NCI-H82 treated with DMSO at 0.1 percent for 48 hours (cell line): ENCODE measurements around the gene SNED1.
"Not testable (repeated sequence)": the region's sequence is repeated elsewhere in the genome, so short reads cannot be mapped to it uniquely, and the experiment has no call there.

Experiments used
- DNase-seq: peaks from one replicate; lab custom pipeline; 2025; ENCODE audit not compliant: unreplicated experiment; lab: John Stamatoyannopoulos, UW

Gene SNED1

DNA sequence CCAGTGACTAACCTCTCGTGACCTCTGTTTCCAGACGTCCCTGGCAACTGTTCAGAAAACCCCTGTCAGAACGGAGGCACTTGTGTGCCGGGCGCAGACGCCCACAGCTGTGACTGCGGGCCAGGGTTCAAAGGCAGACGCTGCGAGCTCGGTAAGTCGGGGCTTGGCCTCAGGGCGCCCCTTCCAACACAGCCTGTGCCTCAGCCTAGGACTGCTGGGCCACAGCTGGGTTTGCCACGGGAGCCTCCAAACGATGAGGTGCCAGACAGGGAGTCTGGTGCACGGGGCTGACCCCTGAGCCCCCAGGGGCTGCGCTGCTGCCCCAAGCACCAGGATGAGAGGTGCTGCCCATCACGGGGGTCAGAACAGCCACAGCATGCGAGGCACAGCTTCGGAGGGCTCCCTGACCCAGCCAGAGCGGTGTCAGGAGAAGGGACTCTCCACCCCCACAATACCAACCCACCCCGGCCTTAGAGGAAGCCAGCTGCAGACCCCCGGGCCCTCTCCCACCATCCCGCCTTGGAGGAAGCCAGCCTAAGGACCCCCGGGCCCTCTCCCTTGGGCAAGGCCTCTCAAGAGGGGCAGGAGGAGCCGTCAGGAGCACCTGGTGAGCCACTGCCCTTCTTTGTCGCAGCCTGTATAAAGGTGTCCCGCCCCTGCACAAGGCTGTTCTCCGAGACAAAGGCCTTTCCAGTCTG, 83.4 kb downstream of the SNED1 start:
- no peak for DNase-seq

DNA sequence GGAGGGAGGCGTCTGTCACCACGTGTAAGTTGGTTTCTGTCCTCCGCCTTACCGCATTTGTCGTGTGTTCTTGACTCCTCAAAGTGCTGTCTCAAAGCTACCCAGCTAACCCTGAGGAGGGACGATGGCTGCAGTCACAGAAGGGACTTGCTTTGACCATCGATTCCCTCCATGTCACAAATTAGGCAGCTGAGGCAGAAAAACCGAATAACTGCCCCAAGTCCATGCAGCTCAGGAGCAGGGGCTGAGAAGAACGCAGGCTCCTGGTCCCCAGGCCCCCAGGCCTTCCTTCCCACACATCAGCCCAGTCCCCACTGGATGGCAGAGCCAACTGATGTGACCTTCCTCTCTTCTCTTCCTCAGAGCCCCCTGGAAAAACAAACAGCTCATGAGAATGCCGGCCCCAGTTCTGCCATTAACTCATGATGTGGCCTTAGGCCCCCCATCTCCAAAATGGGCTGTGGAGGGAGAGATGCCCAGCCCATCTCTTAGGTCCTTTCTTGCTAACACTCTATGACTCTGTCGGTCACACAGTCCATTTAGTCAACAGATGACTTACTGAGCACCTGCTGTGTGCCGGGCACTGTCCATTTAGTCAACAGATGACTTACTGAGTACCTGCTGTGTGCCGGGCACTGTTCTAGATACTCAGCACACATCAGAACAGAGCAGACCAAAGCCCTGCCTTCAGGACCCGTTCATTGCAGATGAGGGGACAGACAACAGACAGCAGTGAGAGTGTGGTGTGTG, 84.1 kb downstream of the SNED1 start:
- DNase-seq = no peak

DNA sequence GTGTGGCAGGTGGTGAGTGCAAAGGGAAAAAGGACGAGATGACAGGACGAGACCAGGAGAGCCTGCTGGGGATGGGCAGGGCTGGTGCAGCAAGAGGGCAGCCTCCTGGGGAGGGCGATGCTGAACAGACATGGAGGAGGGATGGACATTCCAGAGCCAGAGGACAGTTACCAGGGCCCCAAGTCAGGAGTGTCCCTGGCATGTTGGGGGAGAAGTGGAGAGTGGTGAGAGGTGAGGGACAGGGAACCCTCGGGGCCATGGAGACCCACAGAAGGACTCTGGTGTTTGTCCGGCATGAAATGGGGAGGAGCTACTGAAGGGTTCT, 84.6 kb downstream of the SNED1 start:
- no peak for DNase-seq

DNA sequence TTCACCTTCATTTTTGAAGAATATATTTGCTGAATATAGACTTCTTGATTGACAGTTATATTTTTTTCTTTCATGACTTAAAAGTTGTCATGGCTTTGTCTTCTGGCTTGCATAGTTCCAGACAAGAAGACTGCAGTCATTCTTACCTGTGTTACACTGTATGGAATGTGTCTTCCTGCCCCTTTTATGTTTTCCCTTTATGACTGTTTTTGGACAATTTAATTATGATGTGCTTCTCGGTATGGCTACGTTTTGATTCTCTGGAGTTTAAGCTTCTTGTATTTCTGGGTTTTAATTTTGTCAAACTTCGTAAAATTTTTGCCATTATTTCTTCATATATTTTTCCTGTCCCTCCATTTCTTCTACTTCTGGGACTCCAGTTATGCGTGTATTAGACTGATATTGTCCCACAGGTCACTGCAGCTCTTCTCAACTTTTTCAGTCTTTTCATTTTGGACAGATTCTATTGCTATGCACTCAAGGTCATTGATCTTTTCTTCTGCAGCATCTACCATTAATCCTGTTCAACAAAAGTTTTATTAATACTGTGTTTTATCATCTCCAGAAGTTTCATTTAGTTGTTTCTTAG, 86.5 kb downstream of the SNED1 start:
- no peak for DNase-seq

DNA sequence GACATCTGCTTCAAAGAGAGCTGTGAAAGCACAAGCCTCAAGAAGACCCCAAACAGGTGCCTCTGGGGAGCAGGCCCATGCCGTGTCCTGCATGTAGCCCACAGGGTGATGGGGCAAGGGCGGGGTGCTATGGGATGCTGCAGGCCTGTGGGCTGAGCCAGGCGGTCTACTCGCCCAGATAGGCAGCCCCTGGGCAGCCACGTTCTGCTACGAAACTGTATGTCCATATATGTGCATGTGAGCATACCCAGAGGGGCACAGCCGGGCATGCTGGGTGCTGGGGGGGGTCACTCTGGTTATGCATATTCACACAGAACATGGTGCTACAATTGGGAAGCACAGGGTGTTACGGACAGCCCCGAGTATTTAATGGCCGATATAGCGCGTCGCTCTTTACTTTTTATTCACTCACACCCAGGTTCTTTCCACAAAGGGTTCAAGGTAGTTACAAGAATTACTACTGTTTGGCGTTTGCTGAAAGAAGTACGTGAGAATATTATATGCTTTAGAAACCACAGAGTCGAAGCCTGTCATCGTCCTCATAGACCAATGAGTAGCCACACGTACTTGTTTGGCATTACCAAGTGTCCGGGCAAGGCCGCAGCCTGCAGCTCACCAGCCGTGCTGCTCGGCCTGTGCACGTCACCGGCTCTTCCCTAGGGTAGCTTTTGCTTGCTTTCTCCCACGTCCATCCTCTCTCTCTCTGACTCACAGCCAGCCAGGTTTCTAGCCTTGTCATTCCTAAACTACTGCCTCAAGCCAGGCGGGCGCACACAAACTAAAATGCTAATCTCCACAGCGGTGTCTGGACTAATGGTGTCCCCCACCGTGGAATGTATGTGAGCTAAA, 89.2 kb downstream of the SNED1 start:
- no peak for DNase-seq

DNA sequence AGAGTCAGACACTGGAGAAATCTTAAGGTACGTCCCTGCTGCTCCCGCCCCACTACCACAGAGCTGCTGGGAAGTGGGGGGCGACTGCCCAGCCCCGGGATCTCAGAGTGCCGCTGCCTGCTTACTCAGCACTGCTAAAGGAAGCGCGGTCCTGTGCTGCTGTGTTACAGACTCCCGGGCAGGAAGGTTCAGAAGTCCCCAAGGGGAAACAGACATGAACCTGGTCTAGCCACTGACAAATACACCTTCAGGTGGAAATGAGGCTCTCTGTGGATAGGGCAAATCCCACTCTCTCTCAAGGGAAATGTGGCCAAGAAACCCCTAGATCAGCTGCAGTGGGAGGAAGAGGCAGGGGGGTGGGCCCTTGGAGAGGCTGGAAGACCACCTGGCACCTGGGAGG, 90.0 kb downstream of the SNED1 start:
- no peak for DNase-seq

DNA sequence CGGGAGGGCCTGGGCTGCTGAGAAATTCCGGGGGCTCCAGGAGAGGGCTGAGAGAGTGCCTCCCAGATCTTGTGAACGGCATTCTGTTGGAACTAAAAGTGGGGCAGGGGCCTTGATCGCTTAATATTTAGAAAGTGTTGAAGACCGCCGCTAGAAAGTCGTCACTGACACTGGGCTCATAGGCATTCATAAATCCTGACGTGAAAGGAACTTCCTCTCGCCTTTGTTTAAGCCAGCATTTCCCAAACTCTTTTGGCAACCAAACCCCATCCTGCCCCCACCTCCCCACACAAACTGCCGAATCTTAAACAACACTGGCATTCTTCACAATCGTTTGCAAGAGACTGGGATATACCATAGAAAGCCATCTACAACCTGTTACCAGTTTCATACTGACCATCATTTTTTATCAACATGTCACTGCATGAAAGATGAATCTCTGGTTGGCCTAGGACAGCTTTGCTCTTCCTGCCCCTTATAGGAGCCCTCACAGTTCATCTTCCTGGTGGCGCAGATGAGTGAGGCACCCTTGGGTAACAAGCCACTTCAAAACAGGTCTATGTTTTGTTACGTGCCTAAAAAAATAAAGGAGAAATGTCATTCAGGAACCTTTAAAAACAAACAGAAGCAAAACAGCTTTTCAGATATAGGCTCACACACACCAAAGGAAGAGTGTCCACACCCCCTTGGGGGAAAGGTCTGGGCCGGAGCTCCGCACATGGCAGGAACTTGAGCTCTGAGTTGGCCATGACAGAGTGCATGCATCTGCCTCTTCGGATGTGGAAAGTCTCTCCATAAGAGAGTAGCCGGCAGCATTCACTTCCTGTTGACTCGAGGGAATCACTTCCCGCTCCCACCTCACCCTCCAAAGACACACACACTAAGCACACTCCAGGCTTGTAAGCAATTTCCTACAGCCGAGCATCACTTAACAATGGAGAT, 90.6 kb downstream of the SNED1 start:
- DNase-seq = no peak

DNA sequence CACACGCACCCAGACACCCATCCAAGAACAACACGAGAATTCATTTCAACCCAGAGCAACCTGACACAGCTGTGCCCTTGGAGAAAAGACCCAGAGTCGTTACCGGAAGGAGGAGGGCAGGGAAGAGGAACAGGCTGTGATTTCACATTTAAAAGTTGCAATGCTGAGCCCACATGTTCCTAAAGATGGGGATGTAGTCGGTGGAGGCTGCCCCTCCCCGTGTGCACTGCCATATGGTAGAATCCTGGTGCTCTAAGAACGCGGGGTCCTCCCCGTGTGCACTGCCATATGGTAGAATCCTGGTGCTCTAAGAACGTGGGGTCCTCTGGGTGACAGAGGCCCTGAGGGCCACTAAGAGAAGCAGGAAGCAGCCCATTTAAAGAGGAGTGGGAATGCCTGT, 92.8 kb downstream of the SNED1 start:
- no peak for DNase-seq

DNA sequence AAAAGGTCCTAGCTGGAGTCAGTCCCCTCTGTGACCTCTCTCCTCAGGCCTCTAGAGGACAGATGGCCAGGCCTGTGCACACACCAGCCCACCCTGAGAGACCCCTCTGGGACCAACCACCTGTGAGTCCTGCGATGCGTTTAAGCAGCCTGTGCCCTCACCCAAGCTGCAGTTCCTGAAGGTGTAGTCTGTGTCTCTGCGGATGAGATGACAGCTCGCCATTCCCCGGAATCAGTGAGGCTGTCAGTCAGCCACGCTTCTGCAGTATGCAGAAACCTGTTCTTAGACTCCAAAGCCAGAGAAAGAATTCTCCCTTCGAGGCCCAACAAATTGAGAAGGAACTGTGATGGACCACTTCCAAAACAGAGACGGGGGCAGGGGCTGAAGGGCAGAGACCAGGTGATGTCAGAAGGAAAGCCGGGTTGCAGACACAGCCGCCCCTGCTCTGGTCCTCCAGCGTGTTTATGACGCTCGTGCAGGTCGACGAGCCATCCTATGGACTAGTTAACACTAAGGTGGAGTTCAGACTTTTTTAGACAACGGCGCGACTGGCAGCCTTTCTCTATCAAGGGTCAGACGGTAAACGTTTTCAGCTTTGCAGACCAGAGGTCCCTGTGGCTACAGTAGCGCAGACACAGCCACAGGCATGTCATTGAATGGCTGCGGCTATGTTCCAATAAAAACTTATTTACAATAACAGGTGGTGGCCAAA, 93.5 kb downstream of the SNED1 start:
- no peak for DNase-seq

DNA sequence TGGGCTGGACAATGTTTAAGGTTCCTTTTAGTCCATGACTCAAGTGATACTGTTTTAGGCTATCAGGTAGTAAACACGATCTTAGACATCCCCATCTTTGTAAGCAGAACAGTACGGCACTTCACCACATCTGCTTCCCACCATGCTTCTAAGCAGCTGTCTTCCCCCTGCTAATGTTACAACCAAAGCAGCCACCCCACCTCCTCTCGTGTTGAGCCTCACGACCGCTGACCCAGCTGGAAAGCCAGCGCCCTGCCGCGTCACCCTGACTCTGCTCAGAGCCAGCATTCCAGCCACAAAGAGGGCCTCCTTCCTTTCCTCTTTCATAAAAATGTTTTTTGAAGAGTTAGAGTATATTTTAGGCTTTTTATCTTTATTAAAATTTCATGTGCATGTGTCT, 94.3 kb downstream of the SNED1 start:
- no peak for DNase-seq

DNA sequence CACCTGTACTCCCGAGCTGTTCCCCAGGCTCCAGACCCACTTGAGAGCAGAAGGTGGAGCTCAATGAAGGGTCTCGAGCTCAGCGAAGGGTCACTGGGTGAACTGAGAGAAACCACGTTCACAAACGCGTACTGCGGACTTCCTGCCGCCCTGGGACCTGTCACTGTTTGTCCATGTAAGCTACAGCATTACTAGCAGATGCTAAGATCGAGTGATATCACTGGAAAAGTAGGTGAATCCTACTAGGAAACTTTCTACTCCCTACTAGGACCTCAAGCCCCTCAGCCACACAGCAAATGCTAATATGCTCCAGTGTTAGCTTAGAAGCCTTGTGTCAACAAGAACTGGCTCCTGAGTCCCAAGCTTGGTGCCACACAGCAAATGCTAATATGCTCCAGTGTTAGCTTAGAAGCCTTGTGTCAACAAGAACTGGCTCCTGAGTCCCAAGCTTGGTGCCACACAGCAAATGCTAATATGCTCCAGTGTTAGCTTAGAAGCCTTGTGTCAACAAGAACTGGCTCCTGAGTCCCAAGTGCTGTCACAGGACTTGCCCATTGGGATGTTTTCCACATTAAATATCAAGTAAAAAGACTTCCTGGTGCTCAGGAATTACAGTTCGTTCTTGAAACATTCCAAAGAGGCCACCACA, 94.8 kb downstream of the SNED1 start:
- not testable (repeated sequence) for DNase-seq

DNA sequence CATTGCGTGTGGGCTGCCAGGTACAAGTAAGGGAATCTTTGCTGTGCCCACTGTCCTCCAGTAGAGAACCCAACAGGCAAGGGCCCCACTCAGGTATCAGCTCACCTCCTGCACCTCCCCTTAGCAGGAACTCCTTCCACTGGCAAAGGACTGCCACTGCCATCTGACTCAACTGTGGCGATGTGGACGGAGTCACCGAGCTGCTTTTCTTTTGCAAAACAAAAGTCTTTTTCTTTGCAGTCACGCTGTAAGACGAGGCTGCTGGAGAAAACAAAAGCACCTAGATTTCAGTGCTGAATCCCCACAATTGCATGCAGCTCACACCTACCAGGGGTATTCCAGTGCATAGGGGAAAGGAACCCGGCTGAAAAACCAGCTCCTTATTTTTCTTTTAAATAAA, 95.8 kb downstream of the SNED1 start:
- DNase-seq = no peak

DNA sequence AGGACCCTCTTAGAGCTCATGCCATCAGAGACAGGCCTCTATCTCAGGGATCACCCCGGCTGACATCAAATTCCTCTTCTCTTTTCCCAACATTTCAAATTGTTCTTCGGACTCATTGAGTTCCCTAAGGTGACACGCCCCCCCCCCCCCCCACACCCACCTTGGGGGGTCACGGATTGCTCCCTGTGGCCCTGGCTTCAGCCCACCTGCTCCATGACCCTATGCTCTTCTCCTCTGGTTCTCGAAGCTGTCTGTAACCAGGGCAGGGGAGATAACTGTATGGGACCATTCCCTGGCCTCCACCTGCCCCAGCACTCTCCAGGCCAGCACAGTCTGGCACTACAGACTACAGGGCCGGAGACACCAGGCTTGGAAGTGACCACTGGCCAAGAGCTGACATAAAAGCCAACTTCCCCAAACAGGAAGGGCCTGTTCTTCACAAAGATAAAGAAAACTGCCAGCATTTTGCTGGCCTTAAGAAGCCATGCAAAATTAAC, 96.6 kb downstream of the SNED1 start:
- DNase-seq = no peak

DNA sequence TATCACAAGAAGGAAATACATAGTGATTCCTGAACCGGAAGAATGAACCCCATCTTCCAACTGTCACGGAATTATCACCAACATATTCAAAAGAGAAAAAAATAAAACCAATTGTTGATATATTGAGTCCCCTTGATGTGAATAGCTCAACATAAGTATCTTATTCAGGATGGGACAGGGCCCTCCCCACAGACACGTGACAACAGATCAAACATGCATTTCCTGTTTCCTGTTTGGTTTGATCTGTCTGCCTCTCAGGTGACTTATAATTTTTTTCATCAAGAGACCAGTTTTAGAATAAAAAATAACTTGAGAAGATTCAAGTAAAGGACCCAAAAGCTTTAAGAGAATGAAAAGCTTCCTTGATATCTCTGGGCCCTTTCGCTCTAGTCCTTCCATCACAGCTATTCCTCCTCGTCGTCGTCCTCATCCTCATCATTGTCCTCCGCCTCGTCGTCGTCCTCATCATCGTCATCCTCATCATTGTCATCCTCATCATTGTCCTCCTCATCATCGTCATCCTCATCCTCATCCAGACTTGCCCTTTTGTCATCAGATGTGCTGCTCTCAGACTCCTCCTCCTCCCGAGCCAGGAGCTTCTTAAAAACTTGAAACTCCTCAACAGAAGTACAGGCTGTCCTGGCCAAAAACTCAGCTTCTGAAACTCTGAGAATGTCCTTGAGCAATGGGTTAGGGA, 97.3 kb downstream of the SNED1 start:
- no peak for DNase-seq

DNA sequence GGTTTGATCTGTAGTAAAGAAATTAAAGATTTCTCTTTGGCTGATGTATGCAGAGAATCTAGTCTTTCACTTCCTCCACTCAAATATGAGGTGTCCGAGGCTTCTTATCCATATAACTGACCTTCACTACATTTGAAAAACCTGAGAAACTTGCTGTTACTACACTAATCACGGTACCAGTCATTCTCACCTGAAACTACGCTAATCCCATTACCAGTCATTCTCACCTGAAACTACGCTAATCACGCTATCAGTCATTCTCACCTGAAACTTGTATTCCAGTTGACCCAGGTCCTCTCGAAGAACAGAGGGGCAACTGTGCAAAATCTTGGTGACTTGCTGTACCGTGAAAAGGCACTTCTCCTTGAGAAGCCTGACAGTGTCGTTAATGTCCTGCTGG, 98.6 kb downstream of the SNED1 start:
- DNase-seq = no peak

DNA sequence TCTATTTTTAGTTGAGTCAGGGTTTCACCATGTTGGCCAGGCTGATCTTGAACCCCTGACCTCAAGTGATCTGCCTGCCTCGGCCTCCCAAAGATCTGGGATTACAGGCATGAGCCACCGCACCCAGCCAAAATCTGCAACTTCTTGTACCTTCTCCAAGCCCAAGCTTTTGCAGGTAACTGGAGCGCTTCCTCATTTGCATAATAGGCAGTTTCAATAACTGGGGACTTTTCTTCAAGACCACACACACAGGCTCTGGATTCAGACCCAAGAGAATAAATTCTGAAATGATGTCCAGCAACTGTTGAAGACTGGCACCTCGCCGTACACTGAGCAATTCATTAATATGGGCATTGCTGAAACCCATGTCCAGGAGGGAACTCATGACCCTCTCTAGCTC, 100.8 kb downstream of the SNED1 start:
- no peak for DNase-seq

DNA sequence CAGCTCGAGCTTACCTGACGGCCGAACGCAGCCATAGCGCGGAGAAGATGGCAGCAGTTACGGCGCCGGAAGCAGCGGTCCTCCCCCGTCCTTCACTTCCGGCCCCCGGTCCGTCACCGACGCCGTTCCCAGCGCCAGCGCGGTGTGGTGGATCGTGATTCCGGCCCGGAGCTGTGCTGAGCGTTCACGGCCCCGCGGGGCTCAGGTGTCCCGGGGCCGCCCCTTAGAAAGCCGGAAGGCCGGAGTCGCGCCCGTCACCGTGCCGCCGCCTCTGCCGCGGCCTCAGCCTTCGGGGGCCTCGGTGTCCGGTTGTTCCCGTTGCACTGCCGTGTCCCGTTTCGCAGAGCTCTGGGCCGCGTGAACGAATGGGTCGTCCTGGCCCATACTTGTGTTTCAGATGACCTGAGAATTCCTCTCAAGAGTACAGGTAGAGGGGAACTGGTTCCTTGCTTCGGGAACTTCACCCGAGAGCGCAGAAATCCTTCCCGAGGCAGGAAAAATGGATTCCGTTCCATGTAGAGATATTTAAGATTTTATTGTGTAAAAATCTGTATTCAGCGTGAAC, 103.9 kb downstream of the SNED1 start, which contains the start of gene MTERF4:
Gene MTERF4, minus strand, starts transcription at position 49 of the 565 bp plus-strand sequence. Its CDS starts 14 bp downstream, at position 35.
- DNase-seq = peak; percentile 42

DNA sequence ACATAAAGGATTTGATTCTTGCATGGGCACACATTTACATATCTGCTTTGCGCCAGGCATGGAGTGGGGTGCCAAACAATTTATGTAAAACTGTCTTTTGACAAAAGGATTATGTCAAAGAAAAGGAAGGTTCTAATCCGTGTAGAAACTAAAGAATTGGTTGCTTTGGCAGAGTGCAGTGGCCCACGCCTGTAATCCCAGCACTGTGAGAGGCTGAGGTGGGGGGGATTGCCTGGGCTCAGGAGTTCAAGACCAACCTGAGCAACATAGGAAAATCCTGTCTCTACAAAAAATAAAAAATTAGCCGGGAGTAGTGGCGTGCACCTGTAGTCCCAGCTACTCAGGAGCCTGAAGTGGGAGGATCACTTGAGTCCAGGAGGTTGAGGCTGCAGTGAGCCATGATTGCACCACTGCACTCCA, 104.8 kb downstream of the SNED1 start:
- no peak for DNase-seq
